ENCODE data around the gene NPDC1. TPM values are rescaled to one million over a fixed set of nuclear protein-coding genes. Genes with fewer than 3 reads are reported as not detected.

The NPDC1 gene
- total RNA-seq, 2 donors from 2014 or later: 49.7 to 57.8 TPM

- H3K36me3 ChIP-seq: peaks cover 28% of the 10 kb centered on the region
- no peak for DNase-seq (ENCODE audit: low spot score)
- TF ChIP-seq CTCF (IDR thresholded peaks at IDR 0.05): no peak
- H3K4me3 ChIP-seq: no peak overlapping the region
- H3K27me3 ChIP-seq: no peaks in the 10 kb centered on the region
- H3K27ac ChIP-seq: no peak overlapping the region
- H3K9me3 ChIP-seq: no peaks in the 10 kb centered on the region
- no peaks in the 10 kb centered on the region for H3K4me1 ChIP-seq
Measured at GRCh38 chr9:137019891-137020683, 25.9 kb downstream of the NPDC1 start.

- no peaks in the 10 kb centered on the region for H3K27me3 ChIP-seq
- H3K36me3 ChIP-seq: peaks cover 29% of the 10 kb centered on the region
- DNase-seq (ENCODE audit: low spot score): no peak
Measured at GRCh38 chr9:137018761-137019559, 27.0 kb downstream of the NPDC1 start.

GRCh38 chr9:137017791-137018497 lies 28.0 kb downstream of the NPDC1 start:
- H3K27me3 ChIP-seq: no peaks in the 10 kb centered on the region
- TF ChIP-seq CTCF (IDR thresholded peaks at IDR 0.05): no peak

More at GRCh38 chr9:137018761-137019559, 27.0 kb downstream of the NPDC1 start:
- no peaks in the 10 kb centered on the region for H3K9me3 ChIP-seq
- no peak overlapping the region for H3K27ac ChIP-seq
- H3K4me1 ChIP-seq: no peaks in the 10 kb centered on the region
- no peak overlapping the region for H3K4me3 ChIP-seq
- no peak for TF ChIP-seq CTCF (IDR thresholded peaks at IDR 0.05)

GRCh38 chr9:137017071-137017470 lies 28.9 kb downstream of the NPDC1 start:
- TF ChIP-seq CTCF (IDR thresholded peaks at IDR 0.05): no peak
- Histone ChIP-seq H3K36me3 (peaks cover 34% of the 10 kb centered on the region), H3K9me3 (no peaks in the 10 kb centered on the region)

More at GRCh38 chr9:137017791-137018497, 28.0 kb downstream of the NPDC1 start:
- Histone ChIP-seq H3K36me3 (peaks cover 29% of the 10 kb centered on the region), H3K4me3 (no peak overlapping the region), H3K27ac (no peak overlapping the region), H3K4me1 (no peaks in the 10 kb centered on the region), H3K9me3 (no peaks in the 10 kb centered on the region)
- no peak for DNase-seq (ENCODE audit: low spot score)

GRCh38 chr9:137016436-137016835 lies 29.5 kb downstream of the NPDC1 start:
- H3K9me3 ChIP-seq: no peaks in the 10 kb centered on the region
- H3K4me1 ChIP-seq: no peaks in the 10 kb centered on the region
- H3K4me3 ChIP-seq: no peak overlapping the region
- H3K36me3 ChIP-seq: peaks cover 40% of the 10 kb centered on the region
- no peak for DNase-seq (ENCODE audit: low spot score)
- H3K27me3 ChIP-seq: no peaks in the 10 kb centered on the region
- H3K27ac ChIP-seq: no peak overlapping the region
- TF ChIP-seq CTCF (IDR thresholded peaks at IDR 0.05): no peak

More at GRCh38 chr9:137017071-137017470, 28.9 kb downstream of the NPDC1 start:
- DNase-seq (ENCODE audit: low spot score): no peak
- H3K27me3 ChIP-seq: no peaks in the 10 kb centered on the region
- H3K4me1 ChIP-seq: no peaks in the 10 kb centered on the region
- H3K4me3 ChIP-seq: no peak overlapping the region
- no peak overlapping the region for H3K27ac ChIP-seq

Data from right atrium auricular region (tissue), 2 donors.